Measurements from ENCODE around the gene CHMP4A.

Gene CHMP4A

GRCh38 chr14:24177041-24177825 is 36.1 kb downstream of the CHMP4A start:
- TF ChIP-seq, protein P1, sequence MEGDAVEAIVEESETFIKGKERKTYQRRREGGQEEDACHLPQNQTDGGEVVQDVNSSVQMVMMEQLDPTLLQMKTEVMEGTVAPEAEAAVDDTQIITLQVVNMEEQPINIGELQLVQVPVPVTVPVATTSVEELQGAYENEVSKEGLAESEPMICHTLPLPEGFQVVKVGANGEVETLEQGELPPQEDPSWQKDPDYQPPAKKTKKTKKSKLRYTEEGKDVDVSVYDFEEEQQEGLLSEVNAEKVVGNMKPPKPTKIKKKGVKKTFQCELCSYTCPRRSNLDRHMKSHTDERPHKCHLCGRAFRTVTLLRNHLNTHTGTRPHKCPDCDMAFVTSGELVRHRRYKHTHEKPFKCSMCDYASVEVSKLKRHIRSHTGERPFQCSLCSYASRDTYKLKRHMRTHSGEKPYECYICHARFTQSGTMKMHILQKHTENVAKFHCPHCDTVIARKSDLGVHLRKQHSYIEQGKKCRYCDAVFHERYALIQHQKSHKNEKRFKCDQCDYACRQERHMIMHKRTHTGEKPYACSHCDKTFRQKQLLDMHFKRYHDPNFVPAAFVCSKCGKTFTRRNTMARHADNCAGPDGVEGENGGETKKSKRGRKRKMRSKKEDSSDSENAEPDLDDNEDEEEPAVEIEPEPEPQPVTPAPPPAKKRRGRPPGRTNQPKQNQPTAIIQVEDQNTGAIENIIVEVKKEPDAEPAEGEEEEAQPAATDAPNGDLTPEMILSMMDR (IDR thresholded peaks at IDR 0.05), result no peak
- H3K9me3 ChIP-seq (ENCODE audit: control insufficient read depth, low read length), result no peaks in the 10 kb centered on the region
- no peaks in the 10 kb centered on the region for H3K27me3 ChIP-seq (ENCODE audit: control insufficient read depth, insufficient read depth, low read length)
- no peaks in the 10 kb centered on the region for H3K4me1 ChIP-seq
- no peak overlapping the region for H3K4me3 ChIP-seq (ENCODE audit: low read depth, low read length)
- no peaks in the 10 kb centered on the region for H3K79me2 ChIP-seq
- no peak overlapping the region for H2AFZ ChIP-seq
- H3K4me2 ChIP-seq (ENCODE audit: low read length), result no peak overlapping the region
- H3K36me3 ChIP-seq (ENCODE audit: control insufficient read depth, insufficient read depth, low read length), result no peaks in the 10 kb centered on the region
- H3K9ac ChIP-seq, result no peak overlapping the region
- H3K27ac ChIP-seq, result no peak overlapping the region

DNA sequence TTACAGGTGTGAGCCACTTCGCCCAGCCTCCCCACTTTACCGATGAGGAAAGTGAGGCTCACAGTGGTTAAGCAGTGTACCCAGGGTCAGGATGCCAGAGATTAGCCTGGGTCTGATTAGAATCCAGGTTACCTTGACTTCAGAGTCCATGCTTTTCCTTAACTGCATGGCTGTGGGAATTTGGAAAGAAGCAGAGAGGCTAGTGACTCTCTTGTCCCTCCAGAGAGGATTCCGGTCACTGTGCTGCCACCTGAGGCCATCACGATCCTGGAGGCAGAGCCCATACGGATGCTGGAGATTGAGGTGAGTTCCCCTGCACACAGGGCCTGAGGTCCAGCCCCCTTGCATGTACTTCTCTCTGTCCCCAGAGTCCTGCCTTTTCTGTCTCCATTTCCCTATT is 36.7 kb downstream of the CHMP4A start:
- H3K27me3 ChIP-seq (ENCODE audit: control insufficient read depth, insufficient read depth, low read length), result no peaks in the 10 kb centered on the region
- H3K9me3 ChIP-seq (ENCODE audit: control insufficient read depth, low read length), result no peaks in the 10 kb centered on the region
- no peak overlapping the region for H3K4me2 ChIP-seq (ENCODE audit: low read length)
- no peak overlapping the region for H3K4me3 ChIP-seq (ENCODE audit: low read depth, low read length)
- H3K79me2 ChIP-seq, result no peaks in the 10 kb centered on the region
- no peak overlapping the region for H3K9ac ChIP-seq
- H3K27ac ChIP-seq, result no peak overlapping the region
- no peaks in the 10 kb centered on the region for H3K4me1 ChIP-seq
- TF ChIP-seq, protein P1 (IDR thresholded peaks at IDR 0.05), result no peak
- H2AFZ ChIP-seq, result no peak overlapping the region
- no peaks in the 10 kb centered on the region for H3K36me3 ChIP-seq (ENCODE audit: control insufficient read depth, insufficient read depth, low read length)

- Histone ChIP-seq H3K79me2 (no peaks in the 10 kb centered on the region), H3K9ac (no peak overlapping the region), H2AFZ (no peak overlapping the region), H3K4me3 (ENCODE audit: low read depth, low read length) (no peak overlapping the region), H3K27ac (no peak overlapping the region), H3K27me3 (ENCODE audit: control insufficient read depth, insufficient read depth, low read length) (no peaks in the 10 kb centered on the region), H3K9me3 (ENCODE audit: control insufficient read depth, low read length) (no peaks in the 10 kb centered on the region), H3K4me2 (ENCODE audit: low read length) (no peak overlapping the region), H3K4me1 (no peaks in the 10 kb centered on the region), H3K36me3 (ENCODE audit: control insufficient read depth, insufficient read depth, low read length) (no peaks in the 10 kb centered on the region)
- TF ChIP-seq, protein P1 (IDR thresholded peaks at IDR 0.05), result no peak
Measured at GRCh38 chr14:24172871-24173281, 40.4 kb downstream of the CHMP4A start.

DNA sequence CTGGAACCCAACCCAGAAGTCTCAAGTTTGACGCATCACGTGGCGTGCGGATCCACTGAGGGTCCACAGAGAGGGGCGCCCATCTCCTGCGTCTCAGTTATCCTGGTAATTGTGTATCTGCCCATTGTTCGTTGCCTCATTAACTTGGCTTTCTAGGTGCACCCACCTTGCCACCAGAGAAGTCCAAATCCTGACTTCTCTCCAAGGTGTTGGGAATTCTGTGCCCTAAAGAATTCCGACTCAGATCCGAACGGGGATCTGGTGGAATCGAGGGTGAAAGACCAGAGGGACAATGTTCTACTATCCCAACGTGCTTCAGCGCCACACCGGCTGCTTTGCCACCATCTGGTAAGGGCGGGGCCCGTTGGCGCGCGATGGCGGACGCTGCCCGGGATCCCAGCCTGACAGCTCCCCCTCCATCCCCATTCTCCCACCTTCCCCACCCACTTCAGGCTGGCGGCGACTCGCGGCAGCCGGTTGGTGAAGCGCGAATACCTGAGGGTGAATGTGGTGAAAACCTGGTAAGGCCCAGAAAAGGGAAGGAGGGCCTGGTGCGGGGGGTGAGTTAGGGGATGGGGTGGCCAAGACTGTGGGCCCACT is 40.9 kb downstream of the CHMP4A start:
- Histone ChIP-seq H3K36me3 (ENCODE audit: control insufficient read depth, insufficient read depth, low read length) (no peaks in the 10 kb centered on the region), H3K9ac (no peak overlapping the region), H3K27me3 (ENCODE audit: control insufficient read depth, insufficient read depth, low read length) (no peaks in the 10 kb centered on the region), H2AFZ (no peak overlapping the region), H3K27ac (no peak overlapping the region), H3K9me3 (ENCODE audit: control insufficient read depth, low read length) (no peaks in the 10 kb centered on the region), H3K4me3 (ENCODE audit: low read depth, low read length) (no peak overlapping the region), H3K79me2 (no peaks in the 10 kb centered on the region), H3K4me1 (no peaks in the 10 kb centered on the region), H3K4me2 (ENCODE audit: low read length) (no peak overlapping the region)
- TF ChIP-seq, protein P1 (IDR thresholded peaks at IDR 0.05), result no peak
